ENCODE measurements around the gene TSPEAR. TPM values are rescaled to one million over a fixed set of nuclear protein-coding genes. Genes with fewer than 3 reads are reported as not detected.

The TSPEAR gene
- total RNA-seq, 1 experiment from 2014 or later: 2.1 TPM

GRCh38 chr21:44653123-44653522 lies 58.2 kb downstream of the TSPEAR start:
- Mint-ChIP-seq H3K4me1 (peaks cover 5% of the 10 kb centered on the region), H3K9me3 (peaks cover 24% of the 10 kb centered on the region), H3K27ac (no peak overlapping the region), H3K4me3 (no peak overlapping the region), H3K36me3 (peaks cover 21% of the 10 kb centered on the region), H3K27me3 (ENCODE audit: low read depth) (peaks cover 10% of the 10 kb centered on the region)
- TF ChIP-seq SMAD4 (CRISPR knock-in tag; IDR thresholded peaks at IDR 0.05) (no peak), SP1 (CRISPR knock-in tag; conservative IDR thresholded peaks at IDR 0.05) (0 out of 2 replicates have a peak, but pooled peaks have one; percentile 37), ZNF232 (CRISPR knock-in tag; IDR thresholded peaks at IDR 0.05) (no peak), RELA (CRISPR knock-in tag; IDR thresholded peaks at IDR 0.05; ENCODE audit: borderline replicate concordance) (no peak), ZNF121 (CRISPR knock-in tag; IDR thresholded peaks at IDR 0.05) (no peak), GRHL2 (CRISPR knock-in tag; IDR thresholded peaks at IDR 0.05; ENCODE audit: insufficient replicate concordance, severe bottlenecking) (no peak), E2F4 (CRISPR knock-in tag; IDR thresholded peaks at IDR 0.05; ENCODE audit: borderline replicate concordance, low read depth) (no peak), ATF3 (CRISPR knock-in tag; conservative IDR thresholded peaks at IDR 0.05) (no peak), PRDM15 (CRISPR knock-in tag; IDR thresholded peaks at IDR 0.05) (peak; percentile 90), ZNF423 (CRISPR knock-in tag; IDR thresholded peaks at IDR 0.05) (no peak), ZSCAN18 (CRISPR knock-in tag; IDR thresholded peaks at IDR 0.05) (no peak), ZNF281 (CRISPR knock-in tag; IDR thresholded peaks at IDR 0.05) (no peak), MAX (CRISPR knock-in tag; IDR thresholded peaks at IDR 0.05) (peak; percentile 72; the same call in 1 of the 2 replicates), E2F5 (CRISPR knock-in tag; IDR thresholded peaks at IDR 0.05) (no peak)
- POLR2A ChIA-PET: no interaction called here
- peak; percentile 33 for DNase-seq (ENCODE audit: low spot score)
- CTCF ChIA-PET: interaction anchor here (1.4 kb wide), 1 partner anchor 96 kb away, joined by 4 read pairs; no protein-coding TSS in a partner anchor
- ATAC-seq: peak; percentile 58; the same call in 1 of the 2 replicates
